ENCODE data around the gene UHRF2. TPM values are rescaled to one million over a fixed set of nuclear protein-coding genes. Genes with fewer than 3 reads are reported as not detected.

The UHRF2 gene
- polyA plus RNA-seq, 3 donors from 2014 or later = 10.8 to 15.9 (median 11.6) TPM

- H3K36me3 Mint-ChIP-seq = no peaks in the 10 kb centered on the region
- peaks cover 17 to 21% of the 10 kb centered on the region in 2 donors for H3K4me1 Mint-ChIP-seq
- no peak overlapping the region for H3K27ac Mint-ChIP-seq
- peaks cover 4 to 7% (median 5%) of the 10 kb centered on the region in 3 donors for H3K27me3 Mint-ChIP-seq (ENCODE audit: low read depth in 3 of 3)
- H3K9me3 Mint-ChIP-seq = no peaks in the 10 kb centered on the region
- DNase-seq = no peak
- H3K4me3 Mint-ChIP-seq = no peak overlapping the region
Observed at GRCh38 chr9:6410633-6411032, 2.4 kb upstream of the UHRF2 start.

- H3K27me3 Mint-ChIP-seq (ENCODE audit: low read depth in 3 of 3) = peaks cover 4 to 13% (median 5%) of the 10 kb centered on the region in 3 donors
- H3K4me1 Mint-ChIP-seq = peaks cover 43 to 46% of the 10 kb centered on the region in 2 donors
- H3K4me3 Mint-ChIP-seq = peak overlapping the region; percentile 85 to 94 (median 88)
- H3K9me3 Mint-ChIP-seq = no peaks in the 10 kb centered on the region
- DNase-seq = peak; percentile 24 to 33 (median 28)
- peak overlapping the region; percentile 75 to 88 (median 85) for H3K27ac Mint-ChIP-seq
- peaks cover 0 to 8% (median 4%) of the 10 kb centered on the region in 3 donors for H3K36me3 Mint-ChIP-seq
Observed at GRCh38 chr9:6413365-6414246, 607 bp downstream of the UHRF2 start.

GRCh38 chr9:6414247-6414641 is 1.2 kb downstream of the UHRF2 start:
- peaks cover 4 to 13% (median 5%) of the 10 kb centered on the region in 3 donors for H3K27me3 Mint-ChIP-seq (ENCODE audit: low read depth in 3 of 3)
- peak overlapping the region; percentile 75 to 88 (median 84) for H3K27ac Mint-ChIP-seq
- H3K9me3 Mint-ChIP-seq = no peaks in the 10 kb centered on the region
- peaks cover 49 to 52% of the 10 kb centered on the region in 2 donors for H3K4me1 Mint-ChIP-seq
- peaks cover 0 to 8% (median 4%) of the 10 kb centered on the region in 3 donors for H3K36me3 Mint-ChIP-seq
- peak overlapping the region; percentile 85 to 92 (median 88) for H3K4me3 Mint-ChIP-seq
- DNase-seq = peak in 1 of 3 donors; percentile 21

GRCh38 chr9:6415266-6415665 is 2.3 kb downstream of the UHRF2 start:
- no peak for DNase-seq
- Mint-ChIP-seq H3K27me3 (ENCODE audit: low read depth in 3 of 3) (peaks cover 4 to 13% (median 5%) of the 10 kb centered on the region in 3 donors), H3K27ac (peak overlapping the region in 3 of 6 donors; percentile 79 to 88 (median 86)), H3K36me3 (peaks cover 0 to 8% (median 4%) of the 10 kb centered on the region in 3 donors), H3K4me1 (peaks cover 53 to 55% of the 10 kb centered on the region in 2 donors), H3K4me3 (peak overlapping the region in 4 of 5 donors; percentile 85 to 92 (median 88)), H3K9me3 (no peaks in the 10 kb centered on the region)

GRCh38 chr9:6417186-6417585 is 4.2 kb downstream of the UHRF2 start:
- DNase-seq = no peak
- Mint-ChIP-seq H3K4me1 (peaks cover 56 to 70% of the 10 kb centered on the region in 2 donors), H3K4me3 (peak overlapping the region in 1 of 5 donors; percentile 70)

GRCh38 chr9:6418764-6419163 is 5.8 kb downstream of the UHRF2 start:
- no peak for DNase-seq
- Mint-ChIP-seq H3K36me3 (peaks cover 4 to 14% (median 4%) of the 10 kb centered on the region in 3 donors), H3K4me1 (peaks cover 57 to 83% of the 10 kb centered on the region in 2 donors), H3K9me3 (no peaks in the 10 kb centered on the region), H3K27me3 (ENCODE audit: low read depth in 3 of 3) (peaks cover 0 to 11% (median 0%) of the 10 kb centered on the region in 3 donors), H3K27ac (peak overlapping the region in 2 of 6 donors; percentile 30 to 55), H3K4me3 (peak overlapping the region in 1 of 5 donors; percentile 35)

More at GRCh38 chr9:6417186-6417585, 4.2 kb downstream of the UHRF2 start:
- Mint-ChIP-seq H3K36me3 (peaks cover 1 to 12% (median 4%) of the 10 kb centered on the region in 3 donors), H3K9me3 (no peaks in the 10 kb centered on the region), H3K27me3 (ENCODE audit: low read depth in 3 of 3) (peaks cover 4 to 14% (median 5%) of the 10 kb centered on the region in 3 donors), H3K27ac (peak overlapping the region in 5 of 6 donors; percentile 8 to 75 (median 31))

GRCh38 chr9:6424940-6425339 is 11.9 kb downstream of the UHRF2 start:
- peaks cover 47 to 79% of the 10 kb centered on the region in 2 donors for H3K4me1 Mint-ChIP-seq
- peak overlapping the region in 2 of 6 donors; percentile 7 to 48 for H3K27ac Mint-ChIP-seq

GRCh38 chr9:6426117-6426516 is 13.1 kb downstream of the UHRF2 start:
- Mint-ChIP-seq H3K9me3 (no peaks in the 10 kb centered on the region), H3K36me3 (peaks cover 0 to 8% (median 4%) of the 10 kb centered on the region in 3 donors), H3K27ac (peak overlapping the region in 4 of 6 donors; percentile 28 to 71 (median 42)), H3K4me1 (peaks cover 50 to 85% of the 10 kb centered on the region in 2 donors), H3K27me3 (ENCODE audit: low read depth in 3 of 3) (peaks cover 0 to 1% (median 0%) of the 10 kb centered on the region in 3 donors), H3K4me3 (no peak overlapping the region)
- DNase-seq = no peak

More at GRCh38 chr9:6424940-6425339, 11.9 kb downstream of the UHRF2 start:
- DNase-seq = no peak
- peaks cover 0 to 8% (median 4%) of the 10 kb centered on the region in 3 donors for H3K36me3 Mint-ChIP-seq
- H3K4me3 Mint-ChIP-seq = no peak overlapping the region
- H3K9me3 Mint-ChIP-seq = no peaks in the 10 kb centered on the region
- H3K27me3 Mint-ChIP-seq (ENCODE audit: low read depth in 3 of 3) = peaks cover 0 to 1% (median 0%) of the 10 kb centered on the region in 3 donors

GRCh38 chr9:6428940-6429889 is 16.2 kb downstream of the UHRF2 start:
- Mint-ChIP-seq H3K4me1 (peaks cover 61 to 84% of the 10 kb centered on the region in 2 donors), H3K9me3 (no peaks in the 10 kb centered on the region), H3K27me3 (ENCODE audit: low read depth in 3 of 3) (no peaks in the 10 kb centered on the region), H3K27ac (peak overlapping the region; percentile 58 to 90 (median 87)), H3K36me3 (peaks cover 0 to 3% (median 0%) of the 10 kb centered on the region in 3 donors), H3K4me3 (peak overlapping the region; percentile 69 to 89 (median 78))
- DNase-seq = peak; percentile 48 to 61 (median 48)

GRCh38 chr9:6431038-6431437 is 18.0 kb downstream of the UHRF2 start:
- H3K27ac Mint-ChIP-seq = peak overlapping the region in 4 of 6 donors; percentile 36 to 73 (median 61)
- H3K9me3 Mint-ChIP-seq = no peaks in the 10 kb centered on the region
- peaks cover 0 to under 1% (median 0%) of the 10 kb centered on the region in 3 donors for H3K36me3 Mint-ChIP-seq
- peaks cover 52 to 69% of the 10 kb centered on the region in 2 donors for H3K4me1 Mint-ChIP-seq
- H3K4me3 Mint-ChIP-seq = peak overlapping the region in 2 of 5 donors; percentile 30 to 60
- H3K27me3 Mint-ChIP-seq (ENCODE audit: low read depth in 3 of 3) = no peaks in the 10 kb centered on the region
- DNase-seq = no peak

GRCh38 chr9:6433410-6433809 is 20.4 kb downstream of the UHRF2 start:
- Mint-ChIP-seq H3K27me3 (ENCODE audit: low read depth in 3 of 3) (no peaks in the 10 kb centered on the region), H3K36me3 (peaks cover 0 to 4% (median 0%) of the 10 kb centered on the region in 3 donors), H3K9me3 (no peaks in the 10 kb centered on the region), H3K4me3 (no peak overlapping the region), H3K27ac (peak overlapping the region in 3 of 6 donors; percentile 2 to 28 (median 26)), H3K4me1 (peaks cover 54 to 73% of the 10 kb centered on the region in 2 donors)
- no peak for DNase-seq

GRCh38 chr9:6439051-6439703 is 26.2 kb downstream of the UHRF2 start:
- H3K27me3 Mint-ChIP-seq (ENCODE audit: low read depth in 3 of 3) = no peaks in the 10 kb centered on the region
- peak overlapping the region; percentile 79 to 91 (median 88) for H3K27ac Mint-ChIP-seq
- peak overlapping the region; percentile 63 to 87 (median 74) for H3K4me3 Mint-ChIP-seq
- DNase-seq = peak; percentile 36 to 51 (median 49)
- H3K36me3 Mint-ChIP-seq = peaks cover 0 to 4% (median 0%) of the 10 kb centered on the region in 3 donors
- peaks cover 57 to 77% of the 10 kb centered on the region in 2 donors for H3K4me1 Mint-ChIP-seq
- no peaks in the 10 kb centered on the region for H3K9me3 Mint-ChIP-seq

All from immature natural killer cell (primary cell).